HepG2 (cell line): ENCODE results near the gene SPATS2. TPM values are rescaled to one million over a fixed set of nuclear protein-coding genes. Genes with fewer than 3 reads are reported as not detected.

Experiments
- CBX2 ChIP-seq, 2 experiments: fragments of 200-600 bp in 1 of 2; sonication (generic); formaldehyde crosslinking in 1 of 2; IDR thresholded peaks; 2 replicates each; pipeline versions ENCODE4 v1.7.0 to v1.8.1; 2018 to 2022; ENCODE audit warnings: low read depth in 2 of 2, low read length in 1 of 2, mild to moderate bottlenecking in 1 of 2, missing genetic modification reagents in 1 of 2
- HNRNPLL ChIP-seq: fragments of 200-400 bp; formaldehyde crosslinking; IDR thresholded peaks from 2 replicates; pipeline ENCODE4 v1.6.1; 2017; ENCODE audit warnings: mild to moderate bottlenecking, low read depth, low read length; ENCODE audit not compliant: poor library complexity, severe bottlenecking
- KLF11 ChIP-seq: IDR thresholded peaks from 2 replicates; pipeline ENCODE4 v1.6.1; 2016; ENCODE audit warnings: missing compliant biosample characterization
- RXRB ChIP-seq: IDR thresholded peaks from 2 replicates; pipeline ENCODE4 v1.6.1; 2016; ENCODE audit warnings: borderline replicate concordance, missing genetic modification reagents, missing compliant biosample characterization
- SIX1 ChIP-seq: sonication (generic); formaldehyde crosslinking; IDR thresholded peaks from 2 replicates; pipeline ENCODE4 v1.4.0; 2020; ENCODE audit warnings: missing genetic modification reagents, borderline replicate concordance
- SNAPC4 ChIP-seq: sonication (generic); formaldehyde crosslinking; IDR thresholded peaks from 2 replicates; pipeline ENCODE4 v1.4.0; 2020; ENCODE audit warnings: mild to moderate bottlenecking, missing genetic modification reagents
- SUZ12 ChIP-seq: fragments of 150-350 bp; IDR thresholded peaks from 2 replicates; pipeline ENCODE4 v1.6.1; 2014; ENCODE audit warnings: low read depth, low read length
- TRAFD1 ChIP-seq: sonication (generic); formaldehyde crosslinking; IDR thresholded peaks from 2 replicates; pipeline ENCODE4 v1.5.1; 2020; ENCODE audit warnings: missing genetic modification reagents, mild to moderate bottlenecking, borderline replicate concordance
- ZMYM3 ChIP-seq: sonication (generic); formaldehyde crosslinking; IDR thresholded peaks from 2 replicates; pipeline ENCODE4 v1.5.1; 2020; ENCODE audit warnings: mild to moderate bottlenecking, missing genetic modification reagents
- ZNF275 ChIP-seq: sonication (generic); formaldehyde crosslinking; IDR thresholded peaks from 2 replicates; pipeline ENCODE4 v1.8.0; 2022; ENCODE audit warnings: missing genetic modification reagents, mild to moderate bottlenecking, inconsistent platforms, borderline replicate concordance
- ZSCAN25 ChIP-seq: sonication (generic); formaldehyde crosslinking; IDR thresholded peaks from 2 replicates; pipeline ENCODE4 v1.8.0; 2022; ENCODE audit warnings: mild to moderate bottlenecking, missing genetic modification reagents
- polyA plus RNA-seq, 8 experiments: library from polyadenylated mRNA; depleted of rRNA in 3 of 8; stranded (reverse) in 7 of 8; unstranded in 1 of 8; fragments of >200 nt; fragmentation: Illumina TruSeq in 4 of 8; extraction: Trizol in 4 of 8; gene quantifications; 2 replicates each; pipeline versions ENCODE4 v1.2.1 to v1.2.3, GENCODE V29; 2011 to 2016; ENCODE audit warnings: low read depth in 4 of 8, missing spikeins in 1 of 8, mixed read lengths in 1 of 8; ENCODE audit not compliant: insufficient read depth in 1 of 8
- total RNA-seq, 5 experiments: library from RNA; depleted of rRNA; stranded (reverse); fragments of >200 nt; fragmentation: Illumina TruSeq; extraction: Trizol; gene quantifications; 2 replicates each; pipeline ENCODE4 v1.2.3, GENCODE V29; 2016; ENCODE audit warnings: low read depth in 1 of 5
- TF ChIP-seq, protein P1 (sequence below): sonication (generic); formaldehyde crosslinking; IDR thresholded peaks from 2 replicates; pipeline ENCODE4 v1.4.0; 2020; ENCODE audit warnings: mild to moderate bottlenecking, missing genetic modification reagents
- TF ChIP-seq, protein P2 (sequence below): sonication (generic); formaldehyde crosslinking; IDR thresholded peaks from 2 replicates; pipeline ENCODE4 v1.4.0; 2020; ENCODE audit warnings: mild to moderate bottlenecking, missing genetic modification reagents, borderline replicate concordance

The SPATS2 gene
- total and polyA plus RNA-seq, 2 of the 13 experiments (the other 11 are each of a cell fraction or from before 2014, with no cell fraction given), result 19.3 to 28.1 TPM

DNA sequence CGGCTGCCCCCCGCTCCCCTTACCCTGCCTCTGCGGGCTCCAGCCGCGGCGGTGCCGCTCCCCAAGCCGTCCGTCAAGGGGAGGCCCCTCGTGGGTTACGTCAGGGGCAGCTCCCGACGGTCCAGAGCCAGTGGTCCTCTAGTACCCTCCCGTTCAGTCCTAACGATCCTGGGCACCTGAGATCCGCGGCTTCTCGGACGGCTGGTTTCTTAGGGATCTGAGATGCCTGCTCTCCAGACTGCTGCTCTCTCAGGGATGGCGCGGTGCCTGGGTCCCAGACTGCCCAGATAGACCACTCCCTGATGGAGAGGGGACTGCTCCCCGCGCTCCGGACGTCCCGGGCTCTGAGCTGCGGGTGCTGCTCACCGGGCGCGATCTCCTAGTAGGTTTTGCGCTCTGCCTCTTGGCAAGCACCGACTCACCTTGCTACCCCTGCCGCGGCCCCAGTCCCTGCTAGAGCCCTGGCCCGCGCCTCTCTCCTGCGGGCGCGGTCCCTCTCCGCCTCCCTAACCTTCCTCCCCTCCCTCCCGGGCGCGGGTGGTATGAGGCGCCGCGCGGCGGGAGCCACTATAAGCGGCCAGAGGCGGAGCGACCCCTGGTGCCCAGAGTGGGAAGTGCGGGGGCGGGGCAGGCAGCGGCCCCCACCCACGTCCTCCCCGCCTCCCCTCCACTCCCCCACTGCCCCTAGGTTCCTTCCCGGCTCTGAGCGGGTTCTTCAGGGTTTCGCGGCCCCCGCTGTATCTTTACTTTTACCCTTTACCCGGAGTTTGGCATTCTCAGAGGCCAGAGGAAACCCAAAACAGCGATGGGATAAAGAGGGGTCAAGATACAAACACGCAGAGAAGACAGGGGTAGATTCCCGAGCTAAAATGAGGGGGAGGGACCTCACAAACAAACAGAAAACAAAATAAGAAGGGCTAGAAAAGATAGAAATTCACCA lies 30.3 kb upstream of the SPATS2 start, which contains the start of gene C1QL4 (continued):
- TF ChIP-seq SNAPC4 (CRISPR knock-in tag) (no peak), HNRNPLL (peak; percentile 37), SUZ12 (no peak), SIX1 (no peak), RXRB (no peak), ZMYM3 (CRISPR knock-in tag) (no peak), CBX2 (IDR thresholded peaks at IDR 0.05; ENCODE audit: low read depth, low read length) (no peak), CBX2 (CRISPR knock-in tag; IDR thresholded peaks at IDR 0.05; ENCODE audit: low read depth) (no peak), TRAFD1 (no peak), ZNF275 (CRISPR knock-in tag) (no peak), ZSCAN25 (CRISPR knock-in tag) (no peak), KLF11 (CRISPR knock-in tag) (no peak)
- TF ChIP-seq, protein P1, sequence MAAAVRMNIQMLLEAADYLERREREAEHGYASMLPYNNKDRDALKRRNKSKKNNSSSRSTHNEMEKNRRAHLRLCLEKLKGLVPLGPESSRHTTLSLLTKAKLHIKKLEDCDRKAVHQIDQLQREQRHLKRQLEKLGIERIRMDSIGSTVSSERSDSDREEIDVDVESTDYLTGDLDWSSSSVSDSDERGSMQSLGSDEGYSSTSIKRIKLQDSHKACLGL, result no peak
- TF ChIP-seq, protein P2, sequence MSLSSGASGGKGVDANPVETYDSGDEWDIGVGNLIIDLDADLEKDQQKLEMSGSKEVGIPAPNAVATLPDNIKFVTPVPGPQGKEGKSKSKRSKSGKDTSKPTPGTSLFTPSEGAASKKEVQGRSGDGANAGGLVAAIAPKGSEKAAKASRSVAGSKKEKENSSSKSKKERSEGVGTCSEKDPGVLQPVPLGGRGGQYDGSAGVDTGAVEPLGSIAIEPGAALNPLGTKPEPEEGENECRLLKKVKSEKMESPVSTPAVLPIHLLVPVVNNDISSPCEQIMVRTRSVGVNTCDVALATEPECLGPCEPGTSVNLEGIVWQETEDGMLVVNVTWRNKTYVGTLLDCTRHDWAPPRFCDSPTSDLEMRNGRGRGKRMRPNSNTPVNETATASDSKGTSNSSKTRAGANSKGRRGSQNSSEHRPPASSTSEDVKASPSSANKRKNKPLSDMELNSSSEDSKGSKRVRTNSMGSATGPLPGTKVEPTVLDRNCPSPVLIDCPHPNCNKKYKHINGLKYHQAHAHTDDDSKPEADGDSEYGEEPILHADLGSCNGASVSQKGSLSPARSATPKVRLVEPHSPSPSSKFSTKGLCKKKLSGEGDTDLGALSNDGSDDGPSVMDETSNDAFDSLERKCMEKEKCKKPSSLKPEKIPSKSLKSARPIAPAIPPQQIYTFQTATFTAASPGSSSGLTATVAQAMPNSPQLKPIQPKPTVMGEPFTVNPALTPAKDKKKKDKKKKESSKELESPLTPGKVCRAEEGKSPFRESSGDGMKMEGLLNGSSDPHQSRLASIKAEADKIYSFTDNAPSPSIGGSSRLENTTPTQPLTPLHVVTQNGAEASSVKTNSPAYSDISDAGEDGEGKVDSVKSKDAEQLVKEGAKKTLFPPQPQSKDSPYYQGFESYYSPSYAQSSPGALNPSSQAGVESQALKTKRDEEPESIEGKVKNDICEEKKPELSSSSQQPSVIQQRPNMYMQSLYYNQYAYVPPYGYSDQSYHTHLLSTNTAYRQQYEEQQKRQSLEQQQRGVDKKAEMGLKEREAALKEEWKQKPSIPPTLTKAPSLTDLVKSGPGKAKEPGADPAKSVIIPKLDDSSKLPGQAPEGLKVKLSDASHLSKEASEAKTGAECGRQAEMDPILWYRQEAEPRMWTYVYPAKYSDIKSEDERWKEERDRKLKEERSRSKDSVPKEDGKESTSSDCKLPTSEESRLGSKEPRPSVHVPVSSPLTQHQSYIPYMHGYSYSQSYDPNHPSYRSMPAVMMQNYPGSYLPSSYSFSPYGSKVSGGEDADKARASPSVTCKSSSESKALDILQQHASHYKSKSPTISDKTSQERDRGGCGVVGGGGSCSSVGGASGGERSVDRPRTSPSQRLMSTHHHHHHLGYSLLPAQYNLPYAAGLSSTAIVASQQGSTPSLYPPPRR, result no peak
